ENCODE measurements around the gene BCAP31. TPM values are rescaled to one million over a fixed set of nuclear protein-coding genes. Genes with fewer than 3 reads are reported as not detected.
"Not testable (repeated sequence)": the region's sequence is repeated elsewhere in the genome, so short reads cannot be mapped to it uniquely, and the experiment has no call there.

BCAP31 gene
- total RNA-seq, 4 donors from 2014 or later = 170 to 228 (median 185) TPM

DNA sequence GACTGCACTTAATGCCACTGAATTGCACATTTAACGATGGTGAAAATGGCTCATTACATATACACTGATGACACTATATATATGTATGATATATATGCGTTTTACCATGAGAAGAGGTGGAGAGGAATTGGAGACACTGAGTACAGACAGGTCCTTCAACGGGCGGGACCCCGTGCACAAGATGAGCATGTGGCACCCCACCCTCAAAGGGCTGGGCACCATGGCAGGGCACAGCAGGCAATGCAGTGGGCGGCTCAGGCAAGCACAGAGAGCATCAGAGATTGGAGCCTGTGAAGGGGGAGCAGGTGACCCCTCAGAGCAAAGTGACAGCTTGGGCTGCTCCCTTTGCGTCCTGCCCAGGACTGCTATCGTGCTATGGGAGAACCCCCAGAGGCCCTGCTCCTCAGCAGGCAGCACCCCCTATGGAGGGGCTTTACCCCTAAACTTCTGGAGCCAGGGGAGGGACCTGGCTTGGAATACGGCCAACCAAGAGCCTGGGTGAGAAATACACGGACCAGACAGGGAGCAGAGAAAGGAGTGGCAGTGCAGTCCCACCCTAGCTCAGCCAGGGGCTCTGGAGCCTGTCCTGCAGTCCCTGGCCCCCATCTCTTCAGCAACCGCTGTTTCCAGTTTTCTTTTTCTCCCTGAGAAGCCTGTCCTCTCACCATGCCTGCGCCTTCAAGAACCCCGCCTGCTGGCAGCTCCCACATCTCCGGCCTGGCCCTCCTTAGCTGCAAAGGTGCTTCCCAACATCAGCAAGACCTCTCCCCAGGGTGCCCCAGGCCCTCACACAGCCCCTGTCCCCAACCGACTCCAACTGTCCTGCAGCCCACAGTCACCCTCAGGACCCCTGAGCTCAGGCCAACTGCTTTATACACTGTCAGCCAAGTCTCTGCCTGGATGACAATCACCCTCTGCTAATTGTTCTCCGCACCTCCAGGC is 26.0 kb downstream of the BCAP31 start:
- no peak for TF ChIP-seq POLR2A (IDR thresholded peaks at IDR 0.05)
- TF ChIP-seq, protein P1, sequence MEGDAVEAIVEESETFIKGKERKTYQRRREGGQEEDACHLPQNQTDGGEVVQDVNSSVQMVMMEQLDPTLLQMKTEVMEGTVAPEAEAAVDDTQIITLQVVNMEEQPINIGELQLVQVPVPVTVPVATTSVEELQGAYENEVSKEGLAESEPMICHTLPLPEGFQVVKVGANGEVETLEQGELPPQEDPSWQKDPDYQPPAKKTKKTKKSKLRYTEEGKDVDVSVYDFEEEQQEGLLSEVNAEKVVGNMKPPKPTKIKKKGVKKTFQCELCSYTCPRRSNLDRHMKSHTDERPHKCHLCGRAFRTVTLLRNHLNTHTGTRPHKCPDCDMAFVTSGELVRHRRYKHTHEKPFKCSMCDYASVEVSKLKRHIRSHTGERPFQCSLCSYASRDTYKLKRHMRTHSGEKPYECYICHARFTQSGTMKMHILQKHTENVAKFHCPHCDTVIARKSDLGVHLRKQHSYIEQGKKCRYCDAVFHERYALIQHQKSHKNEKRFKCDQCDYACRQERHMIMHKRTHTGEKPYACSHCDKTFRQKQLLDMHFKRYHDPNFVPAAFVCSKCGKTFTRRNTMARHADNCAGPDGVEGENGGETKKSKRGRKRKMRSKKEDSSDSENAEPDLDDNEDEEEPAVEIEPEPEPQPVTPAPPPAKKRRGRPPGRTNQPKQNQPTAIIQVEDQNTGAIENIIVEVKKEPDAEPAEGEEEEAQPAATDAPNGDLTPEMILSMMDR (IDR thresholded peaks at IDR 0.05) = no peak
- no peak for DNase-seq
- H3K4me3 ChIP-seq (replicated peaks in 1 of 3) = no peak overlapping the region
- H3K27ac ChIP-seq = no peak overlapping the region
- H3K9me3 ChIP-seq = no peaks in the 10 kb centered on the region
- no peaks in the 10 kb centered on the region for H3K27me3 ChIP-seq
- WGBS, 2 donors = 89 to 97% methylated on average over 7 to 8 of the region's 16 CpGs
- intact Hi-C loops (cut with DNase I) = no loop called here
- H3K4me1 ChIP-seq = no peaks in the 10 kb centered on the region
- peaks cover 0 to 12% of the 10 kb centered on the region in 2 donors for H3K36me3 ChIP-seq

GRCh38 chrX:153696986-153697722 is 27.0 kb downstream of the BCAP31 start:
- H3K4me1 ChIP-seq; H3K27ac ChIP-seq; DNase-seq; H3K36me3 ChIP-seq; H3K9me3 ChIP-seq; H3K4me3 ChIP-seq (replicated peaks in 1 of 3); H3K27me3 ChIP-seq; intact Hi-C loops (cut with DNase I): not testable (repeated sequence)
- WGBS, 2 donors = 93 to 96% methylated on average over 10 to 16 of the region's 16 CpGs

- H3K4me1 ChIP-seq; DNase-seq; H3K27me3 ChIP-seq; H3K27ac ChIP-seq; H3K4me3 ChIP-seq (replicated peaks in 1 of 3); intact Hi-C loops (cut with DNase I); H3K9me3 ChIP-seq; H3K36me3 ChIP-seq: not testable (repeated sequence)
- 82 to 84% methylated on average over 8 to 9 of the region's 10 CpGs for WGBS, 2 donors
Measured at GRCh38 chrX:153696538-153696937, 27.6 kb downstream of the BCAP31 start.

DNA sequence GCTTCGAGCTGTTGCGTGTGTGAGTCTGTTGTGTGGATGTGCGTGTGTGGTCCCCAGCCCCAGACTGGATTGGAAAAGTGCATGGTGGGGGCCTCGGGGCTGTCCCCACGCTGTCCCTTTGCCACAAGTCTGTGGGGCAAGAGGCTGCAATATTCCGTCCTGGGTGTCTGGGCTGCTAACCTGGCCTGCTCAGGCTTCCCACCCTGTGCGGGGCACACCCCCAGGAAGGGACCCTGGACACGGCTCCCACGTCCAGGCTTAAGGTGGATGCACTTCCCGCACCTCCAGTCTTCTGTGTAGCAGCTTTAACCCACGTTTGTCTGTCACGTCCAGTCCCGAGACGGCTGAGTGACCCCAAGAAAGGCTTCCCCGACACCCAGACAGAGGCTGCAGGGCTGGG is 28.1 kb downstream of the BCAP31 start:
- H3K27me3 ChIP-seq = no peaks in the 10 kb centered on the region
- TF ChIP-seq, protein P1 (IDR thresholded peaks at IDR 0.05) = no peak
- TF ChIP-seq POLR2A (IDR thresholded peaks at IDR 0.05) = no peak
- peaks cover 0 to 6% of the 10 kb centered on the region in 2 donors for H3K36me3 ChIP-seq
- H3K9me3 ChIP-seq = no peaks in the 10 kb centered on the region
- DNase-seq = no peak
- no peak overlapping the region for H3K27ac ChIP-seq
- H3K4me3 ChIP-seq (replicated peaks in 1 of 3) = no peak overlapping the region
- H3K4me1 ChIP-seq = no peaks in the 10 kb centered on the region
- intact Hi-C loops (cut with DNase I) = no loop called here
- 92 to 93% methylated on average over 5 to 7 of the region's 15 CpGs for WGBS, 2 donors

GRCh38 chrX:153694687-153695270 is 29.4 kb downstream of the BCAP31 start:
- no peak overlapping the region for H3K27ac ChIP-seq
- H3K4me3 ChIP-seq (replicated peaks in 1 of 3) = no peak overlapping the region
- TF ChIP-seq, protein P1 (IDR thresholded peaks at IDR 0.05) = no peak
- TF ChIP-seq POLR2A (IDR thresholded peaks at IDR 0.05) = no peak
- H3K36me3 ChIP-seq = no peaks in the 10 kb centered on the region
- intact Hi-C loops (cut with DNase I) = no loop called here
- no peaks in the 10 kb centered on the region for H3K27me3 ChIP-seq
- no peak for DNase-seq
- H3K9me3 ChIP-seq = no peaks in the 10 kb centered on the region
- H3K4me1 ChIP-seq = no peaks in the 10 kb centered on the region
- 90% methylated on average over 6 of the region's 23 CpGs; no CpG with 5 or more reads in 1 of the 2 donors for WGBS, 2 donors

DNA sequence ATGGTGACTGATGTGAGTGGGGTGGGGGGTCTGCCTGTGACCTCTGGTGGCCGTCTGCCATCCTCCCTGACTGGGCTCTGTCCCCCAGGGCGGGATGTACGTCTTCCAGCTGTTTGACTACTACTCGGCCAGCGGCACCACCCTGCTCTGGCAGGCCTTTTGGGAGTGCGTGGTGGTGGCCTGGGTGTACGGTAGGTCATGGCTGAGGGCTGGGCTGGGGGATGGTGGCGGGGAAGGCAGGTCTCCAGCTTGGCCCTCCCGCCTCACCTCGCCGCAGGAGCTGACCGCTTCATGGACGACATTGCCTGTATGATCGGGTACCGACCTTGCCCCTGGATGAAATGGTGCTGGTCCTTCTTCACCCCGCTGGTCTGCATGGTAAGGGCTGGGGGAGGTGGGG is 29.9 kb downstream of the BCAP31 start:
- H3K4me3 ChIP-seq (replicated peaks in 1 of 3); H3K36me3 ChIP-seq; DNase-seq; H3K4me1 ChIP-seq; intact Hi-C loops (cut with DNase I); H3K27ac ChIP-seq; H3K27me3 ChIP-seq; H3K9me3 ChIP-seq: not testable (repeated sequence)
- 60% methylated on average over 1 of the region's 16 CpGs; no CpG with 5 or more reads in 1 of the 2 donors for WGBS, 2 donors

Data from thyroid gland (tissue), 4 donors.